ENCODE results near the gene IL1RL2.

IL1RL2 gene

GRCh38 chr2:102186791-102187495, at the start of gene IL1RL2:
Gene IL1RL2, plus strand, starts transcription at chr2:102187023. Its CDS starts 845 bp downstream, at chr2:102187868.
- DNase-seq = no peak

GRCh38 chr2:102137138-102137537, 49.7 kb upstream of the IL1RL2 start:
- no peak for DNase-seq

GRCh38 chr2:102138331-102138730, 48.5 kb upstream of the IL1RL2 start:
- DNase-seq = no peak

- no peak for DNase-seq
These were observed 47.0 kb upstream of the IL1RL2 start for GRCh38 chr2:102139851-102140250.

- no peak for DNase-seq
These were observed 46.4 kb upstream of the IL1RL2 start for GRCh38 chr2:102140377-102140776.

GRCh38 chr2:102141011-102141943, 45.5 kb upstream of the IL1RL2 start:
- no peak for DNase-seq

GRCh38 chr2:102141970-102142828, 44.6 kb upstream of the IL1RL2 start, which contains the start of gene IL1R1:
Gene IL1R1, plus strand, starts transcription at chr2:102142746. Its CDS starts 14,979 bp downstream, at chr2:102157725.
- DNase-seq = no peak

- DNase-seq = no peak
These were observed 43.9 kb upstream of the IL1RL2 start for GRCh38 chr2:102142829-102143449.

- DNase-seq = no peak
These were observed 43.3 kb upstream of the IL1RL2 start for GRCh38 chr2:102143450-102143985.

GRCh38 chr2:102144128-102144527, 42.7 kb upstream of the IL1RL2 start:
- no peak for DNase-seq

GRCh38 chr2:102145107-102145506, 41.7 kb upstream of the IL1RL2 start:
- no peak for DNase-seq

- no peak for DNase-seq
These were observed 40.9 kb upstream of the IL1RL2 start for GRCh38 chr2:102145934-102146333.

GRCh38 chr2:102147935-102148334, 38.9 kb upstream of the IL1RL2 start:
- DNase-seq = no peak

GRCh38 chr2:102149243-102149642, 37.6 kb upstream of the IL1RL2 start:
- DNase-seq = no peak

- DNase-seq = no peak
These were observed 37.0 kb upstream of the IL1RL2 start for GRCh38 chr2:102149644-102150455.

- no peak for DNase-seq
These were observed 32.5 kb upstream of the IL1RL2 start for GRCh38 chr2:102154364-102154763.

- DNase-seq = no peak
These were observed 31.7 kb upstream of the IL1RL2 start for GRCh38 chr2:102154946-102155702.

GRCh38 chr2:102155703-102156515, 30.9 kb upstream of the IL1RL2 start:
- DNase-seq = no peak

- DNase-seq = no peak
These were observed 28.6 kb upstream of the IL1RL2 start for GRCh38 chr2:102158011-102158755.

Data from NCI-H1417 (cell line).